Stimulated activated CD8-positive, alpha-beta memory T cell treated with anti-CD3 and anti-CD28 coated beads, Interleukin-7, amount 100 ng/mL, for 48 hours (primary cell): ENCODE results near the gene TBC1D3B.
A peak's percentile ranks its signal among the peaks of the same experiment; 100 is the strongest.
"Not testable (repeated sequence)": the region's sequence is repeated elsewhere in the genome, so short reads cannot be mapped to it uniquely, and the experiment has no call there.

ENCODE experiments used
- DNase-seq, 2 donors: peaks; one replicate each; pipeline ENCODE4 v3.0.0-alpha.2; 2020; ENCODE audit warnings: low read depth in 1 of 2; ENCODE audit errors: extremely low read depth in 1 of 2

Gene TBC1D3B

DNA sequence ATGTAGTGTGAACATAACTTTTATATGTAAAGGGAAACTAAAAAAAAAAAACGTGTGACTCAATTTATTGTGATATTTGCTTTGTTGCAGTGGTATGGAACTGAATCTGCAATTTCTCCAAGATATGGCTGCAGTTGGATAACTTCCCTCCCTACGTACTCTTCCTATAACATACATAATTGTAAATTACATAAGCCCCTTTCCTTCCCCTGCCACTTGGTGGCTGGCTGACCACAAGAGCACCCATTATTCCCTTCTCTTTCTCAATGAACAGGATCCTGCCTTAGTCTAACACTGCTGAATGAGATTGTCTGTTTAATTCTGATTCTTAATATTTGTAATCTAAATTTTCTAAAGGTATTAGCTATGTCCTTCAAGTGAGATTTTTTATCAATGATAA, 45.0 kb downstream of the TBC1D3B start:
- no peak for DNase-seq

- DNase-seq, result no peak
These were observed 46.1 kb downstream of the TBC1D3B start for GRCh38 chr17:36130346-36130745.

DNA sequence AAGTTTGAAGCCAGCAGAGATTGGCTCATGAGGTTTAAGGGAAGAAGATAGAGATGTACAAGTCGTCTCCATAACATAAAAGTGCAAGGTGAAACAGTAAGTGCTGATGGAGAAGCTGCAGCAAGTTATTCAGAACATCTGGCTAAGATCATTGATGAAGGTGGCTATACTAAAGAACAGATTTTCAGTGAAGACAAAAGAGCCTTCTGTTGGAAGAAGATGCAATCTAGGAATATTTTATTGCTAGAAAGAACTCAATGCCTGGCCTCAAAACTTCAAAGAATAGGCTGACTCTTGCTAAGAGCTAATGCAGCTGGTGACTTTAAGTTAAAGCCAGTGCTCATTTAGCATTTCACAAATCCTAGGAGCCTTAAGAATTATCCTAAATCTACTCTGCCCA, 46.8 kb downstream of the TBC1D3B start:
- no peak for DNase-seq

- DNase-seq, result no peak
These were observed 47.9 kb downstream of the TBC1D3B start for GRCh38 chr17:36128411-36128978.

GRCh38 chr17:36127911-36128310, 48.5 kb downstream of the TBC1D3B start:
- DNase-seq, result no peak

DNA sequence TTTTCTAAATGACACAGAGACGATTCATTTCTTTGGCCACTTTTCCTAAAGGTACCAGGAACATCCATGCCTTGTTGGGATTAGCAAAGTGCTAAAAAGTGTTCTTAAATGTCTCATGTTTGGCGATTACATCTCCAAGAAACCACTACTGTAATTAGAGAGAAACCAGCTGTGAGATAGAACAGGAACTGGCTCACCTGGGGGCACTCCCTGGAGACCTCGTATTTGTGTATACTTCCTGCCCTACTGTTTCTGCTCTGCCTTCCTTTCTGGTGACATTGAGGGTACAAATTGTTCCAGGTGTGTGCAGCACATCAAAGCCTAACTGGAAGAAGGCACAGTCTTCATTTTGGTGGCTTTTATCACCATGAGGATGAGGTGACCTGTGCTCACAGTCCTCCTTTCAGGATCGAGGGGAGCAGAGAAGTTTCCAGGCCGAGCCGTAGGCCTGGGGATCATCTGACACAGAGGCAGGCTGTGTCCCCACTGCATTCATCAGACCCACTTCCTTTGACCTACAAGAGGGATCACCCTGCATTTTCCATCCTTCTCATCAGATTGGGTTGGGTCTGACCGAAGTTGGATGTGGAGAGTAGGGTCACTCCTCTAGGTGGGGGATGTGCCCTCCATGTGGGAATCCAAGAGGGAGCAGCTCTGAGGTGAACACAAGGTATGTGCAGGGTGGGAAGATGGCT, 49.1 kb downstream of the TBC1D3B start:
- DNase-seq, result no peak

DNA sequence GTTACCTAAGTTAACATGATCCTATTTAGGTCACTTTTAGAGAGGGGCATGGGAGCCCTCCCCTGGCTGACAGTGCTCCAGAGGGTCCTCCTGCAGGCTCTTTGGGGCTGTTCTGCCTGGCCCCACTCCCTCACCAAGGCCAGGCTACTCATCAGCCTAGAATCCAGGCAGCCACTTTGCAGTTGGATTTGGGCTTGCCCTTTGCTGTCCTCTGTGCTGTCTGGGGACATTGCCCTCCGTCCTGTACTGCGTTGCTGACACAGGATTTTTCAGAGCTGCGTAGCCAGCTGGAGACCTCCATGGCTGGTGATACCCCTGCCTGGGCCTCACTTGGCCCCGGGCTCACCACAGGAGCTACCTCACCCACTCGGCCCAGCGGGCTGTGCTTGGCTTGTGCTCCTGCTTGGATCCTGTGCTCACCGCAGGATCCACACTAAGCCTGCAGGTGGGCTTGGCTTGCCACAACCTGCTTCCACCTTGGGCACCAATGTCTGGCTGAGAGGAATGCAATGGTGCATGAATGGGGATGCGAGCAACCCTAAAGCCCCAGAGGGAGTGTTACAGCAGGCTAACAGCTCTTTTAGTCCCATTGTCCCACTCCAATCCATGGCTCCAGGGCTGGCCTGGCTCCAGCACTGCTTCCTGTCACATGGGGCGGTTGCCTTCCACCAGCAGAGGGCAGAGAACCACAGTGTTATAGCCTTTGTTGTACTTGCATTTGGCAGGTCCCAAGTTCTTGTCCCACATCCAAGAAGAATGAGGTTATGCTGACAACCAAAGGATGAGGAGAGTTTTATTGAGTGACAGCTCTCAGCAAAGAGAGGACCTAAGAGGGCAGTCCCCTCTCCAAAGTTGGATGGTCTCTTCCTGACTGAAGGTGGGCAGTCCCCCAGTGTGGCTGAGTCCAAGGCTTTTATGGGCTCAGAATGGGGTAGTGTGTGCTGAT, 51.3 kb downstream of the TBC1D3B start:
- no peak for DNase-seq

DNA sequence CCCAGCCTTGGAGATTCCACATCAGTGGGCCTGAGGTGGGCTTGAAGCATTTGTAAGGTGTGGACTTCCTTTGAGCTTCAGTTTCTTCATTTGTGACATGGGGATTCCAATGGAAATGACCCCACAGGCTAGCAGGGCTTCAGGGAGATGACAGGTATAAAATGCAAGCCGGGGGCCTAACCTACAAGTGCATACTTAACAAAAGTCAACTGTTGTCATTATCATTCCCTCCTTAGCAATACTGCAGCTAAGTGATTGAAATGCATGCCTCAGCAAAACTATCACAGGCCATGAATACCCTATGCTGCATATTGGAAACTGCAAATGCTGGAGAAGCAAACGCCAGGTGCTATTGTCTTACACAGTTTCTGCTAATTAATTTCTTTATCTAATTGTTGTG, 53.0 kb downstream of the TBC1D3B start:
- no peak for DNase-seq

GRCh38 chr17:36121099-36121498, 55.3 kb downstream of the TBC1D3B start:
- not testable (repeated sequence) for DNase-seq

- DNase-seq, result no peak
These were observed 56.2 kb downstream of the TBC1D3B start for GRCh38 chr17:36120221-36120620.

- DNase-seq, result no peak
These were observed 57.7 kb downstream of the TBC1D3B start for GRCh38 chr17:36118477-36119353.

DNA sequence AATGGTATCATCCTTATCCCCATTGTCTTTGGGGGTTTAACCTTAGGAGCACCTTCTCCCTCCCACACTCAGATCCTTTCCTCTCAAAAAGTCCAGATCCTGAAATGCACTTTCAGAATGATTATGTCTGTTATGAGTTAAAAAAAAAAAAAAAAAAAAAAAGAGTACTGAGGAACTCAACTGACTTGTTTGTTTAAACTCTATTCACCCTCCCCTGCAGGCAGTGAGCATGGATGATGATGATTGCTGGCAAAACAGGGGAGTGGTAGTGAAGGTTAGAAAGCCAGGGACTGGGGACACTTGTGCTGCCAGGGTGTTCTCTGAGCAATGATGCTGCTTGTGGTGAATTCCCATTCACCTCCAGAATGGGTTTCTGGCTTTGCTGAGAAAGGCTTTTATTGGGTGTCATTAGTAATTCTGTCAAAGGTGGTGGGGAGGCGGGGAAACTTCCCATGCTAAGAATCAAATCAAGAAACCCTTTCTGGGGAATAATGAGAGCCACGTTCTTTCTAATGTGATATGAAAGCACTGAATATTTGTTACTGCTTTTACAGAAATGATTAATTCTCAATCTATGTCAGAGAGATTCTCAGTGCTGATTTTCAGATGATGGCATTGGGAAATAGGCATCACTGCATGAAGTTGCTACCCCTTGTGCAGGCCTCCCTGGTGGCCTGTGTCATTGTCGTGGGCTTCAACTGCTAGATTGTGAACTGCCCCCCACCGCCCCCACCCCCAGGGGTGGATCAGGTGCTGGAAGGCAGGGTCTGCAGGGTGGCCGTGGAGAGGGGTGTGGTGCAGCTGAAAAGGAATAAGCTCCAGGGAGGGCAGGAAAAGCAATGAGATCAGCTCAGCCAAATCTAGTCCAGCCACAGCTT, 58.7 kb downstream of the TBC1D3B start:
- peak in 1 of 2 donors; percentile 40 for DNase-seq
